ENCODE data around the gene OR4C46. TPM values are rescaled to one million over a fixed set of nuclear protein-coding genes. Genes with fewer than 3 reads are reported as not detected.

OR4C46 gene
- polyA plus RNA-seq, 1 of the 3 experiments (the other 2 are of a cell fraction): not detected

Other genes with a start within 250 kb of the OR4C46 start
- gene OR4A5, start 102.8 kb upstream of the OR4C46 start, polyA plus RNA-seq (2012; rRNA removed): not detected in 2 replicates